Stimulated activated CD4-positive, alpha-beta T cell treated with anti-CD3 and anti-CD28 coated beads, Interleukin-2, amount 100 ng/mL, for 48 hours (primary cell): ENCODE measurements around the gene SIK3.
"Not testable (repeated sequence)": the region's sequence is repeated elsewhere in the genome, so short reads cannot be mapped to it uniquely, and the experiment has no call there.

Source experiments
- DNase-seq, 2 donors: peaks; one replicate each; pipeline ENCODE4 v3.0.0-alpha.2; 2020

The SIK3 gene

GRCh38 chr11:116834535-116835041 is 263.6 kb downstream of the SIK3 start:
- DNase-seq, result not testable (repeated sequence)

DNA sequence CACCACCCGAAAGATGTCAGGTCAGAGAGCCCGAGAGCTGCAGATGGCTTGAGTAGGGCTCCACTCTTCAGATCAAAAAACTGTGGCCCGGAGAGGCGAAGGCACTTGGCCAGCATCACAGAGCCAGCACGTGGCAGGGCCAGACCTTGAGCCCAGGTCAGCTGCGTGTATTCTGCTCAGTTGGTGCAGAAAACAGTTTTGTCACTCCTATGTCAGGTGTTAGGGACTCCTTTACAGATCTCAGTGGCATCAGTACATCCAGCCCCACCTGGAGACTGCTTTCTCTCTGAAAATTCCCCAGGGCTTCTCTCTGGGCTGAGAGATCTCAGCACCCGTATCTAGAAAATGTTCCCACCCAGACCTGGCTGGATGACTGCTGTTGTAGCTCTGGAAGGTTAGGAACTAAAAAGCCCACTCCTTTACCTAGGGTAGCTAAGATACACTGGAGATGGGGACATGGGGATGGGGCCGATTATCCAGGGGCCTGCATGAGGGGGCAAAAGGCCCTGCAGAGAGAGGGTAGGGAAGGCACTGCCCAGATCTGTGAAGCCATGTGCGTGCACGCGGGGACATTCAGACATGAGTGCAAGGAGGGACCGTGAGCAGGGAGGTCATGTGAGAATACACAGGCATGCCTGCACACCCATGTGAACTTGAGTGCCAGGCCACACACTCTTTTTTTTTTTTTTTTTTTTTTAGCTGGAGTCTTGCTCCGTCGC is 264.3 kb downstream of the SIK3 start:
- no peak for DNase-seq

GRCh38 chr11:116833491-116833815 is 264.8 kb downstream of the SIK3 start:
- DNase-seq, result no peak

- no peak for DNase-seq
Observed at GRCh38 chr11:116832350-116833290, 265.6 kb downstream of the SIK3 start.

GRCh38 chr11:116831790-116832349 is 266.4 kb downstream of the SIK3 start:
- DNase-seq, result no peak

DNA sequence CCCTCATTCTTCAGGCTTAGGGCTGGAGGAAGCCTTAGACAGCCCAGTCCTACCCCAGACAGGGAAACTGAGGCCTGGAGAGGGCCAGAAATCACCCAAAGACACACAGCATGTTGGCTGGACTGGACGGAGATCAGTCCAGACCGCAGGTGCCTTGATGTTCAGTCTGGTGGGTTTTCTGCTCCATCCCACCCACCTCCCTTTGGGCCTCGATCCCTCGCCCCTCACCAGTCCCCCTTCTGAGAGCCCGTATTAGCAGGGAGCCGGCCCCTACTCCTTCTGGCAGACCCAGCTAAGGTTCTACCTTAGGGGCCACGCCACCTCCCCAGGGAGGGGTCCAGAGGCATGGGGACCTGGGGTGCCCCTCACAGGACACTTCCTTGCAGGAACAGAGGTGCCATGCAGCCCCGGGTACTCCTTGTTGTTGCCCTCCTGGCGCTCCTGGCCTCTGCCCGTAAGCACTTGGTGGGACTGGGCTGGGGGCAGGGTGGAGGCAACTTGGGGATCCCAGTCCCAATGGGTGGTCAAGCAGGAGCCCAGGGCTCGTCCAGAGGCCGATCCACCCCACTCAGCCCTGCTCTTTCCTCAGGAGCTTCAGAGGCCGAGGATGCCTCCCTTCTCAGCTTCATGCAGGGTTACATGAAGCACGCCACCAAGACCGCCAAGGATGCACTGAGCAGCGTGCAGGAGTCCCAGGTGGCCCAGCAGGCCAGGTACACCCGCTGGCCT is 267.9 kb downstream of the SIK3 start:
- DNase-seq, result no peak

DNA sequence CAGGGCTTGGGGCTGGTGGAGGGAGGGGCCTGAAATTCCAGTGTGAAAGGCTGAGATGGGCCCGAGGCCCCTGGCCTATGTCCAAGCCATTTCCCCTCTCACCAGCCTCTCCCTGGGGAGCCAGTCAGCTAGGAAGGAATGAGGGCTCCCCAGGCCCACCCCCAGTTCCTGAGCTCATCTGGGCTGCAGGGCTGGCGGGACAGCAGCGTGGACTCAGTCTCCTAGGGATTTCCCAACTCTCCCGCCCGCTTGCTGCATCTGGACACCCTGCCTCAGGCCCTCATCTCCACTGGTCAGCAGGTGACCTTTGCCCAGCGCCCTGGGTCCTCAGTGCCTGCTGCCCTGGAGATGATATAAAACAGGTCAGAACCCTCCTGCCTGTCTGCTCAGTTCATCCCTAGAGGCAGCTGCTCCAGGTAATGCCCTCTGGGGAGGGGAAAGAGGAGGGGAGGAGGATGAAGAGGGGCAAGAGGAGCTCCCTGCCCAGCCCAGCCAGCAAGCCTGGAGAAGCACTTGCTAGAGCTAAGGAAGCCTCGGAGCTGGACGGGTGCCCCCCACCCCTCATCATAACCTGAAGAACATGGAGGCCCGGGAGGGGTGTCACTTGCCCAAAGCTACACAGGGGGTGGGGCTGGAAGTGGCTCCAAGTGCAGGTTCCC is 268.6 kb downstream of the SIK3 start, which contains the start of gene APOC3:
Gene APOC3, plus strand, starts transcription at position 383 of the 659 bp plus-strand sequence. CDS start 676 bp downstream, outside the sequence.
- DNase-seq, result no peak

DNA sequence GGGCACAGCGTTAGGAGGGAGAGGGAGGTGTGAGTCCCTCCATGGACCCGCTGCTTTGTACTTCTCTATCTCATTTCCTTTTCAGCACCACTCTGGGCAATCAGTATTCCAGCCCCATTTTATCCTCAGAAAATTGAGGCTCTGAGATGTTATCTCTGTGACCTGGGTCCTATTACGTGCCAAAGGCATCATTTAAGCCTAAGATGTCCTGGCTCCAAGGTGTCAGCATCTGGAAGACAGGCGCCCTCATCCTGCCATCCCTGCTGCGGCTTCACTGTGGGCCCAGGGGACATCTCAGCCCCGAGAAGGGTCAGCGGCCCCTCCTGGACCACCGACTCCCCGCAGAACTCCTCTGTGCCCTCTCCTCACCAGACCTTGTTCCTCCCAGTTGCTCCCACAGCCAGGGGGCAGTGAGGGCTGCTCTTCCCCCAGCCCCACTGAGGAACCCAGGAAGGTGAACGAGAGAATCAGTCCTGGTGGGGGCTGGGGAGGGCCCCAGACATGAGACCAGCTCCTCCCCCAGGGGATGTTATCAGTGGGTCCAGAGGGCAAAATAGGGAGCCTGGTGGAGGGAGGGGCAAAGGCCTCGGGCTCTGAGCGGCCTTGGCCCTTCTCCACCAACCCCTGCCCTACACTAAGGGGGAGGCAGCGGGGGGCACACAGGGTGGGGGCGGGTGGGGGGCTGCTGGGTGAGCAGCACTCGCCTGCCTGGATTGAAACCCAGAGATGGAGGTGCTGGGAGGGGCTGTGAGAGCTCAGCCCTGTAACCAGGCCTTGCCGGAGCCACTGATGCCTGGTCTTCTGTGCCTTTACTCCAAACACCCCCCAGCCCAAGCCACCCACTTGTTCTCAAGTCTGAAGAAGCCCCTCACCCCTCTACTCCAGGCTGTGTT is 269.4 kb downstream of the SIK3 start:
- no peak for DNase-seq

DNA sequence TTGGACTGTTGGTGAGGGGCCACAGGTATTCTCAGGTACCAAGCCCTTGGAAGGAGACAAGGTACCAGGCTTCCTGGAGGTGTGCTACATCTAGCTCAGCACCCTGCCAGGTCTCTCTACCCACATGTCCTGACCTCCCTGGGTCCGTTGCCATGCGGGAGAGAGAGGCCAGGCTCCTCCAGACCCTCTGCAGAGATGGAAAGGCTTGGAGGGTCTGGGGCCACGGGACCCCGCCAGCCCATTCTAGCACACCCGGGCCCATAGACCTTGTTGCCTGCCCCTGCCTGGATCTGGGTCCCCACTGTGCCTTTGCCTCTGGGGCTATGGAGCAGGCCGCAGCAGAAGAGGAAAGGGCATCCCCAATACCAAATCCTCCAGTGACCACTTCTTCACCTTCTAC is 270.8 kb downstream of the SIK3 start:
- DNase-seq, result no peak

DNA sequence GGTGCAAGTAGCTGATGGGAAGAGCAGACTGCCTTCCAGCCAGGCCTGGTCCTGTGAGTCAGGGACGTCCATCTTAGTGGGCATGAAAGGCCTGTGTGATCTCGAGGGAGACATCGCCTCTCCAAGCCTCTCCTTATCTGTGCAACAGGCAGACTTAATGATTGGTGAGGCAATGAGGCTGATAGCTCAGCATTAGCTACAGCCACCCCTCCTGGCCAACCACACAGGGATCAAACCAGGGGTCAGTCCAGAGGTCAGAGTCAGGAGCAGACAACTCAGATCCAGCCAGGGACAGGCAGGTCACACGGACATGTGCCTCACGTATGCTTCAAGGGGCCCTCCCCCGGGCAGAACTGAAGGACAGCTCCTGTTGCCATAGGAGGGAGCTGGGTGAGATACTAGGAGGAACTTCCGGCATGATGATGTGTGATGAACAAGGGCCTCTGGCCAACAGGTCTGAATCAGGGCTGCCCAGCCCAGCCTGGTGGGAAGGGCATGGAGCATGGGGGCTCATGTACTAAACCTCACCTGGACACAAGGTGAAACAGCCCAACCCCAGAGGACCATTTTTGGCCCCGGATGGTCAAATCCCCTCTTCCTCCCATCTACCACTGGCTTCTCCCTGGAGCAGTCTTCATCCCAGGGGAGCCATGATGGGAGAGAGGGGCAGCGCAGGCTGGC is 271.3 kb downstream of the SIK3 start:
- no peak for DNase-seq

- DNase-seq, result no peak
Observed at GRCh38 chr11:116825854-116826750, 272.1 kb downstream of the SIK3 start.

DNA sequence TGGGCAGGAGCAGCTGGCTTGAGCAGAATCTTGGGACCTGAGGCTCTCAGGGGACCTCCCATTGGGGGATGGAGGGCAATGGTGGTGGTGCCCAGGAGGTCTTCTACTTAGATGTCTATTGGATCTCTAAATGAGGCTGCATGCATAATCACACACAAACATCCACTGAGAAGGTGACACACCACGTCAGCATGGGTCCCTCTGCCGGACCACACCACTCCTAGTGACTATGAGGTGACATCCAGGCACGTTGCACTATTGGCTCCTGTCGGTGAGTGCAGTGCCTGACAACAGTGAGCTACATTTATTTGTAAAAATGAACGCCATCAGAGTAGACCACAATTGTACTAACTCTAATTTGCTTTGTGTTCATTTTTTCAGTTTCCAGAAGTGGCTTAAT is 272.8 kb downstream of the SIK3 start:
- DNase-seq, result no peak

DNA sequence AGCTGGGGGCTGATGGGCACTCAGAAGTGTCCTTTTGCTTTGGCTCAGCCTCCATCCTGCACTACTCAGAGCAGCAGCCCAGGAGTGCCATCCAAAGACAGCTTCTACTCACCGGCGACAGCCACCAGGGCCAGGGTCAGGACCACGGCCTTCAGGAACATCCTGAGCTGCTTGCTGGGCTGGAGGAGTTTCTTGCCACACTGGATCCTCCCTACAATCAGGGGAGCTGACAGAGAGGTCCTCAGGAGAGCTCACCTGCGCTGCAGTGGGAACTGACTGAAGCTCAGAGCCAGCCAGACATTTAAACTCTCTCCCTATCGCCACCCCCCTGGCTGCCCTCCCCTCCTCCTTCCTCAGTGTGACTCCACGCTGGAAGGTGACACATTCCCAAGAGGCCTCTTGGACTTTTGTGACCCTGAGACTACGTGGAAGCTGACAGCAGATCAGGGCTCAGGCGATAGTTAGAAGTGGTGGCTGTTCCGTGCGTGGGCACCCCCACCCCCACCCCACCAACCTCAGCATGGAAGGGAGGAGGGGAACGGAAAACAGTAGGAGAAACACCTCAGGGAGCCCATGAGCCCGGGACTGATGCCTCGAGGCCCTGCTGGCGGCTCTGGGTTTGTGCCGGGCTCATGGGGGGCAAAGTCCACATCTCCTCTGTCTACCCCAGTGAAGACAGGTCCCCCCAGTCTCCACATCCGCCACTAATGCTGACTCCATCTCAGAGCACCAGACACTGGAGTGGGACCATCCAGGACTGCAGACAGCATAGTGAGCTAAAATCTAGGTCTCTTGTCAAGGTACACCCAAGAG is 275.0 kb downstream of the SIK3 start, which contains the start of gene APOA4:
Gene APOA4, minus strand, starts transcription at position 274 of the 813 bp plus-strand sequence. Its CDS starts 113 bp downstream, at position 161.
- no peak for DNase-seq

- DNase-seq, result no peak
Observed at GRCh38 chr11:116822575-116822974, 275.7 kb downstream of the SIK3 start.

GRCh38 chr11:116821050-116821918 is 276.9 kb downstream of the SIK3 start:
- no peak for DNase-seq

DNA sequence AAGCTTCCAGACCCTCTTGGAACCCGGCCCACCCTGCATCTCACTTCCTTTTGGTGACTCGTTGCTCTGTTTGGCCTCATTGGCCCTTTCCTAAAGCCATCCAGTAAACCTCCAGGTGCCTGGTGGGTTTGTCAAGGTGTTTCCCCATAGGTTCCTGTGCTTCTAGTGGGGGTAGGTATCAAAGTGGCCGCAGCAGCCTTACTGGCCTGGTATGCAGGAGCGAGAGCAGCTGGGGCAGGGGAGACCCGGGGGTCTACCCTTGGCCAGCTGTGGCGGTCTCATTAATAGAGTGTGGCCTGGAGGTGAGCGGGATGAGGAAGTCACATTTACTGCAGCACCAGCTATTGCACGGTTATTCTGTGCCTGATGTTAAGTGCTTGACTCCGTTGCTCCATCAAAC is 279.2 kb downstream of the SIK3 start:
- DNase-seq, result no peak

DNA sequence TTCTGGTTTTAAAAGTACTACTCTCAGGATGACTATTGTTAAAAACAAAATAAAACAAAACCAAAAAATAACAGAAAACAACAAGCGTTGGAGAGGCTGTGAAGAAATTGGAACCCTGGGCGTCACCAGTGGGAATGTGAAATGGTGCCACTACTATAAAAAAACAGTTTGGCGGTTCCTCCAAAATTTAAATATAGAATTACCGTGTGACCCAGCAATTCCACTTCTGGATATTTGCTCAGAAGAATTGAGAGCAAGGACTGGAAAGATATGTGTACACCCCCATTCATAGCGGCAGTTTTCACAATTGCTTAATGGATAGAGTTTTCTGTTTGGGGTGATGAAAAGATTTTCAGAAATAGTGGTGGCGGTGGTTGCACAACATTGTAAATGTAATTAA is 283.7 kb downstream of the SIK3 start:
- DNase-seq, result no peak
